GM12878 (cell line): ENCODE results near the gene GRIK4. TPM values are rescaled to one million over a fixed set of nuclear protein-coding genes. Genes with fewer than 3 reads are reported as not detected.

Experiments used
- ATAC-seq: fragments of 200-7000 bp; cut with Tn5 transposase; 3 replicates; pipeline ENCODE4 v1.9.1; 2020; ENCODE audit warnings: mild to moderate bottlenecking, moderate library complexity
- BruUV-seq: library from RNA; stranded (reverse); fragments of 400-500 nt; replicated peaks from 2 replicates; lab custom pipeline; 2021; lab: Mats Ljungman, UMichigan
- CTCF ChIA-PET: fragments of 300-600 bp; sonication (Branson Sonifier 250); formaldehyde crosslinking; extraction: SDS; loops from one replicate; lab custom pipeline; 2021; ENCODE audit warnings: inconsistent platforms; lab: Yijun Ruan, JAX
- POLR2A ChIA-PET: fragments of 350-600 bp; formaldehyde crosslinking; extraction: SDS; loops from one replicate; lab custom pipeline; 2021; ENCODE audit warnings: inconsistent platforms; lab: Charles Lee
- RAD21 ChIA-PET: fragments of 300-600 bp; sonication (Branson Sonifier 250); formaldehyde crosslinking; loops from one replicate; lab custom pipeline; 2023; ENCODE audit warnings: antibody characterized with exemption; ENCODE audit not compliant: unreplicated experiment; lab: Charles Lee
- SMC1A ChIA-PET: fragments of 300-600 bp; sonication (Branson Sonifier 250); formaldehyde crosslinking; loops from one replicate; lab custom pipeline; 2023; ENCODE audit not compliant: unreplicated experiment, uncharacterized antibody; lab: Charles Lee
- DNase-seq: peaks from one replicate; pipeline ENCODE4 v3.0.0-alpha.2; 2011; ENCODE audit warnings: low read depth, low spot score
- FAIRE-seq: peaks from 3 replicates; lab custom pipeline; 2011; peaks lifted over from hg19 to GRCh38; lab: Jason Lieb, UNC
- H2AFZ ChIP-seq: 2 replicates; pipeline ENCODE4 v1.6.0; 2011; ENCODE audit warnings: low read depth, low read length, control low read depth; ENCODE audit not compliant: control insufficient read depth
- H3K27ac ChIP-seq: 2 replicates; pipeline ENCODE4 v1.5.1; 2011; ENCODE audit warnings: control low read depth; ENCODE audit not compliant: control insufficient read depth, insufficient read depth
- H3K27me3 ChIP-seq, 2 experiments: replicated peaks in 1 of 2; 2 replicates each; pipeline versions ENCODE4 v1.6.0 to v1.6.1; 2011; ENCODE audit warnings: low read length in 1 of 2; ENCODE audit not compliant: control insufficient read depth in 2 of 2, insufficient read depth in 2 of 2
- H3K36me3 ChIP-seq, 2 experiments: 2 replicates each; pipeline ENCODE4 v1.5.1; 2011; ENCODE audit warnings: low read length in 1 of 2; ENCODE audit not compliant: control insufficient read depth in 2 of 2, insufficient read depth in 2 of 2
- H3K4me1 ChIP-seq: 2 replicates; pipeline ENCODE4 v1.6.1; 2011; ENCODE audit warnings: mild to moderate bottlenecking, low read length, moderate library complexity, mixed read lengths; ENCODE audit not compliant: control insufficient read depth, insufficient read depth
- H3K4me2 ChIP-seq: 2 replicates; pipeline ENCODE4 v1.6.0; 2011; ENCODE audit warnings: control low read depth; ENCODE audit not compliant: control insufficient read depth, insufficient read depth
- H3K4me3 ChIP-seq: fragments of 200-600 bp; sonication (generic); 2 replicates; pipeline ENCODE4 v1.5.1; 2016
- H3K79me2 ChIP-seq: 2 replicates; pipeline ENCODE4 v1.6.0; 2011; ENCODE audit warnings: low read length; ENCODE audit not compliant: control insufficient read depth, insufficient read depth
- H3K9ac ChIP-seq: 2 replicates; pipeline ENCODE4 v1.8.0; 2011; ENCODE audit warnings: low read length, control low read depth, mixed read lengths; ENCODE audit not compliant: control insufficient read depth, insufficient read depth
- H3K9me3 ChIP-seq: replicated peaks from 3 replicates; pipeline ENCODE4 v1.5.1; 2011; ENCODE audit warnings: mild to moderate bottlenecking, low read length; ENCODE audit not compliant: control insufficient read depth, insufficient read depth
- H4K20me1 ChIP-seq: 2 replicates; pipeline ENCODE4 v1.6.0; 2011; ENCODE audit not compliant: control insufficient read depth, insufficient read depth
- BCL11A ChIP-seq: IDR thresholded peaks from 2 replicates; pipeline ENCODE4 v1.6.1; 2011; ENCODE audit warnings: low read depth, low read length
- BHLHE40 ChIP-seq, 2 experiments: fragments of 450-650 bp in 1 of 2; IDR thresholded peaks; 2 replicates each; pipeline ENCODE4 v1.6.1; 2011 to 2017; ENCODE audit warnings: low read depth in 2 of 2, borderline replicate concordance in 1 of 2, improper control_type of control experiment in 1 of 2, low read length in 1 of 2, mild to moderate bottlenecking in 1 of 2
- CHD2 ChIP-seq: IDR thresholded peaks from 2 replicates; pipeline ENCODE4 v1.6.1; 2011; ENCODE audit warnings: low read depth, low read length, improper control_type of control experiment, borderline replicate concordance
- FOXK2 ChIP-seq: fragments of 450-650 bp; IDR thresholded peaks from 2 replicates; pipeline ENCODE4 v1.6.1; 2017; ENCODE audit warnings: mild to moderate bottlenecking, moderate library complexity
- HDAC6 ChIP-seq: fragments of 200-600 bp; sonication (generic); IDR thresholded peaks from one replicate; pipeline ENCODE4 v1.8.0; 2017; ENCODE audit warnings: antibody characterized with exemption; ENCODE audit not compliant: unreplicated experiment
- JUNB ChIP-seq: IDR thresholded peaks from 2 replicates; pipeline ENCODE4 v1.6.1; 2016; ENCODE audit warnings: antibody characterized with exemption, mild to moderate bottlenecking
- MTA2 ChIP-seq: fragments of 450-650 bp; IDR thresholded peaks from 2 replicates; pipeline ENCODE4 v1.6.1; 2016; ENCODE audit warnings: low read depth, mild to moderate bottlenecking, moderate library complexity
- MYB ChIP-seq: fragments of 150-350 bp; IDR thresholded peaks from 2 replicates; pipeline ENCODE4 v1.6.1; 2014; ENCODE audit warnings: mild to moderate bottlenecking, low read depth, low read length, borderline replicate concordance
- NFYA ChIP-seq: IDR thresholded peaks from 2 replicates; pipeline ENCODE4 v1.6.1; 2011; ENCODE audit warnings: low read depth, mild to moderate bottlenecking, low read length, improper control_type of control experiment, borderline replicate concordance
- POLR2AphosphoS2 ChIP-seq: IDR thresholded peaks from 2 replicates; pipeline ENCODE4 v1.6.1; 2011; ENCODE audit warnings: low read depth, mild to moderate bottlenecking, low read length, improper control_type of control experiment, moderate library complexity
- POLR2AphosphoS5 ChIP-seq: IDR thresholded peaks from 2 replicates; pipeline ENCODE4 v1.6.1; 2011; ENCODE audit warnings: mild to moderate bottlenecking, low read length, inconsistent platforms
- RUNX3 ChIP-seq: IDR thresholded peaks from 2 replicates; pipeline ENCODE4 v1.6.1; 2012; ENCODE audit warnings: low read length, inconsistent platforms
- TCF3 ChIP-seq: IDR thresholded peaks from 2 replicates; pipeline ENCODE4 v1.6.1; 2012; ENCODE audit warnings: low read depth, mild to moderate bottlenecking, low read length, borderline replicate concordance; ENCODE audit not compliant: insufficient read depth
- ZBED1 ChIP-seq: IDR thresholded peaks from 2 replicates; pipeline ENCODE4 v1.6.1; 2016; ENCODE audit warnings: borderline replicate concordance
- ZZZ3 ChIP-seq: IDR thresholded peaks from 2 replicates; pipeline ENCODE4 v1.6.1; 2011; ENCODE audit warnings: low read depth; ENCODE audit not compliant: control insufficient read depth, insufficient read length
- WGBS: methylation state at CpG from one replicate; pipeline ENCODE4 v1.1.6; 2016; ENCODE audit warnings: low lambda C conversion rate; ENCODE audit not compliant: insufficient replicate concordance, insufficient coverage; ENCODE audit errors: missing lambda C conversion rate; 5-methylcytosine and 5-hydroxymethylcytosine counted together
- in situ Hi-C: fragments of 300-500 bp; cut with MboI; formaldehyde crosslinking; loops from 9 replicates; pipeline ENCODE4 v1.14.3; 2018; ENCODE audit warnings: mixed read lengths
- intact Hi-C: fragments of 100-400 bp; cut with micrococcal nuclease; formaldehyde crosslinking; loops from one replicate; pipeline ENCODE4 v1.14.2; 2022; ENCODE audit not compliant: unreplicated experiment
- polyA plus RNA-seq, 11 experiments: library from polyadenylated mRNA; depleted of rRNA in 4 of 11; unstranded in 6 of 11; stranded (reverse) in 5 of 11; fragments of >200 nt; fragmentation: Nextera tagmentation in 4 of 11; fragmentation: Illumina TruSeq in 1 of 11; extraction: Ambion mirVana in 4 of 11; extraction: Trizol in 1 of 11; gene quantifications; 1 replicate in 1 of 11; 2 replicates in 10 of 11; pipeline versions ENCODE4 v1.2.1 to v1.2.3, GENCODE V29; 2011 to 2016; ENCODE audit warnings: inconsistent platforms in 2 of 11, missing spikeins in 2 of 11, low read depth in 1 of 11
- total RNA-seq, 4 experiments: library from RNA; depleted of rRNA in 3 of 4; stranded (reverse); fragments of >200 nt in 3 of 4; fragmentation: Illumina TruSeq in 1 of 4; extraction: Trizol in 1 of 4; gene quantifications; 2 replicates each; pipeline versions ENCODE4 v1.2.1 to v1.2.3, GENCODE V29; 2013 to 2021
- TF ChIP-seq, protein P1 (sequence below): IDR thresholded peaks from 2 replicates; pipeline ENCODE4 v1.6.1; 2012; ENCODE audit warnings: improper control_type of control experiment, low read depth, low read length; ENCODE audit not compliant: insufficient replicate concordance

GRIK4 gene
- total and polyA plus RNA-seq, 10 of the 15 experiments (the other 5 are each of a cell fraction or from before 2014, with no cell fraction given): 0.33 to 3.6 (median 0.72) TPM

DNA sequence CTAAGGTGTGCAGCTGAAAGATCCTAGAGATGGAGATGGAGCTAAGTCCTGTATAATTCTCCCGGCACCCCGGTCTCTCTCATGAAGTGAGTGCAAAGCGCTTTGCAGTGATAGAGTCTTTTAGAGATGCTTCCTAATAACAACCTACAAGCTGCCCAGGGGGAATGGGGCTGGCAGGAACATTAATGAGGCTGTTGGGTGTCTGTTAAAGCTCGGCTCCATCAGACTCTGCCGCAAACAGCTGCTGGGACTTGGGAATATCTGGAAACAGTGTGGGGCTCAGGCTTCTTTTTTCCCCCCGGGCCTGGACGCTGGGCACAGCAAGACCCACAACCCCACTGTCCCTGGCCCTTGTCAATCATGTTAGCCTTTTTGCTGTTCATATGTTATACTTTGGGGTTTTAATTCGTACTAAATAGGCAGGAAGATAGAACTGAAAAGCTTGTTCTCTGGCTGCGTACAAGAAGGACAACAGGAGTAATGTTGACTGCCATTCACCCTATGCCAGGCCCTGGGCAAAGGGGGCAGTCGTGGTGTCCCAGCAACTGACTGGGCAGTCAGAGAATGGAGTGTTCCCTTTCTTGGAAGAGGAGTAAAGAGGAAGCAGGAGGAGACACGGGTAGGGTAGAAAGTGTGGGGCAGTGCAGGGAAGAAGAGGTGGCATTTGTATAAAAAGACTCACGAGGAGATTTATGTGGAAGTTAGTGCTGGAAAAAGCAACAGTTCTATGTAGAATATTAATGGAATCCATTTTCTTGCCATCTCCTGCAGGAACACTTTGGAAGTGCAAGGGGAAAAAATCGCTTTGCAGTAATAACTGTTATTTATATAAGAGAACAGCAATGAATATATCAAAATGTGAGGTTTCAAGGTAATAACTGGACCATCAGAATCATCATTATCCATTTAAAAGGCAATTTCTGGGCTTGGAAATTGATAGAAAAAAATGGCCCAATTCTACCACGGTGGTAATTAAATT lies 232.8 kb downstream of the GRIK4 start:
- no peaks in the 10 kb centered on the region for H3K9me3 ChIP-seq
- ChIA-PET SMC1A (interaction anchor here (1.0 to 1.4 kb wide), 2 partner anchors 25 to 59 kb away, joined by 3 to 7 read pairs; no protein-coding TSS in a partner anchor), POLR2A (no interaction called here)
- intact Hi-C loops: no loop called here
- no peaks in the 10 kb centered on the region for H3K79me2 ChIP-seq
- in situ Hi-C loops: no loop called here
- H3K4me1 ChIP-seq: no peaks in the 10 kb centered on the region
- no TSS peak for BruUV-seq
- ATAC-seq (no peak), DNase-seq (no peak), FAIRE-seq (no peak)
- no peak overlapping the region for H3K4me3 ChIP-seq
- WGBS: 37% methylated on average over 14 of the region's 14 CpGs
- no peak overlapping the region for H2AFZ ChIP-seq
- H4K20me1 ChIP-seq: no peaks in the 10 kb centered on the region
- no peaks in the 10 kb centered on the region for H3K27me3 ChIP-seq
- TF ChIP-seq NFYA (no peak), POLR2AphosphoS5 (no peak), ZZZ3 (no peak), MTA2 (no peak), TCF3 (no peak), CHD2 (no peak), HDAC6 (no peak), POLR2AphosphoS2 (no peak), MYB (no peak), ZBED1 (no peak), RUNX3 (no peak), JUNB (no peak), BCL11A (no peak), FOXK2 (no peak), BHLHE40 (IDR thresholded peaks at IDR 0.05; ENCODE audit: borderline replicate concordance in 1 of 2, low read depth in 2 of 2, low read length in 1 of 2) (no peak)
- TF ChIP-seq, protein P1, sequence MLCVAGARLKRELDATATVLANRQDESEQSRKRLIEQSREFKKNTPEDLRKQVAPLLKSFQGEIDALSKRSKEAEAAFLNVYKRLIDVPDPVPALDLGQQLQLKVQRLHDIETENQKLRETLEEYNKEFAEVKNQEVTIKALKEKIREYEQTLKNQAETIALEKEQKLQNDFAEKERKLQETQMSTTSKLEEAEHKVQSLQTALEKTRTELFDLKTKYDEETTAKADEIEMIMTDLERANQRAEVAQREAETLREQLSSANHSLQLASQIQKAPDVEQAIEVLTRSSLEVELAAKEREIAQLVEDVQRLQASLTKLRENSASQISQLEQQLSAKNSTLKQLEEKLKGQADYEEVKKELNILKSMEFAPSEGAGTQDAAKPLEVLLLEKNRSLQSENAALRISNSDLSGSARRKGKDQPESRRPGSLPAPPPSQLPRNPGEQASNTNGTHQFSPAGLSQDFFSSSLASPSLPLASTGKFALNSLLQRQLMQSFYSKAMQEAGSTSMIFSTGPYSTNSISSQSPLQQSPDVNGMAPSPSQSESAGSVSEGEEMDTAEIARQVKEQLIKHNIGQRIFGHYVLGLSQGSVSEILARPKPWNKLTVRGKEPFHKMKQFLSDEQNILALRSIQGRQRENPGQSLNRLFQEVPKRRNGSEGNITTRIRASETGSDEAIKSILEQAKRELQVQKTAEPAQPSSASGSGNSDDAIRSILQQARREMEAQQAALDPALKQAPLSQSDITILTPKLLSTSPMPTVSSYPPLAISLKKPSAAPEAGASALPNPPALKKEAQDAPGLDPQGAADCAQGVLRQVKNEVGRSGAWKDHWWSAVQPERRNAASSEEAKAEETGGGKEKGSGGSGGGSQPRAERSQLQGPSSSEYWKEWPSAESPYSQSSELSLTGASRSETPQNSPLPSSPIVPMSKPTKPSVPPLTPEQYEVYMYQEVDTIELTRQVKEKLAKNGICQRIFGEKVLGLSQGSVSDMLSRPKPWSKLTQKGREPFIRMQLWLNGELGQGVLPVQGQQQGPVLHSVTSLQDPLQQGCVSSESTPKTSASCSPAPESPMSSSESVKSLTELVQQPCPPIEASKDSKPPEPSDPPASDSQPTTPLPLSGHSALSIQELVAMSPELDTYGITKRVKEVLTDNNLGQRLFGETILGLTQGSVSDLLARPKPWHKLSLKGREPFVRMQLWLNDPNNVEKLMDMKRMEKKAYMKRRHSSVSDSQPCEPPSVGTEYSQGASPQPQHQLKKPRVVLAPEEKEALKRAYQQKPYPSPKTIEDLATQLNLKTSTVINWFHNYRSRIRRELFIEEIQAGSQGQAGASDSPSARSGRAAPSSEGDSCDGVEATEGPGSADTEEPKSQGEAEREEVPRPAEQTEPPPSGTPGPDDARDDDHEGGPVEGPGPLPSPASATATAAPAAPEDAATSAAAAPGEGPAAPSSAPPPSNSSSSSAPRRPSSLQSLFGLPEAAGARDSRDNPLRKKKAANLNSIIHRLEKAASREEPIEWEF: no peak
- TF ChIP-seq, all 136 proteins: peak for 0
- Histone ChIP-seq H3K4me2 (no peak overlapping the region), H3K36me3 (no peaks in the 10 kb centered on the region; a peak in 1 of 4 replicates), H3K27ac (no peak overlapping the region), H3K9ac (no peak overlapping the region)
- RAD21 ChIA-PET: no interaction called here
- CTCF ChIA-PET: interaction anchor here (0.6 to 1.0 kb wide), 4 partner anchors 12 to 454 kb away, joined by 3 read pairs; no protein-coding TSS in a partner anchor
